Effector CD4-positive, alpha-beta T cell (primary cell): ENCODE measurements around the gene CA5A.
"Not testable (repeated sequence)": the region's sequence is repeated elsewhere in the genome, so short reads cannot be mapped to it uniquely, and the experiment has no call there.

Experiments used
- DNase-seq: peaks from one replicate; pipeline ENCODE4 v3.0.0-alpha.2; 2020

CA5A gene

DNA sequence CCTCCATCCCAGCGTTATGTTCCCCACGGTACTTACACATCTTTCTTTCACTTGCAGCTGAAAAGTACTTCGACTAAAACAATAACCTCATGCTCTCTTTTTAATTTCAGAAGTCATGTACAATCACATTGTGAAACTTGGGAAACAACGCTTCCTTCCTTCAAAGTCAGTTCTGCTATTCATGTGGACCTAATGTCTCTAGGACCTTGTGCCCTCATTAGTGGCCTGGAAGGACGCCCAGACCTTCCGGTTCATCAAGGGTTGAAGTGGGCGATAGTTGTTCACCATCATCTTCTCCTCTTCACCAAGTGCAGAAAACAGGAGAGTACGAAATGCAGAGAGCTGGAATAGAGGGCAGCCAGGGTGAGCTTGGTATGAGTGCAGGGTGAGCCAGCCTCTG is 48.4 kb downstream of the CA5A start:
- DNase-seq = not testable (repeated sequence)

DNA sequence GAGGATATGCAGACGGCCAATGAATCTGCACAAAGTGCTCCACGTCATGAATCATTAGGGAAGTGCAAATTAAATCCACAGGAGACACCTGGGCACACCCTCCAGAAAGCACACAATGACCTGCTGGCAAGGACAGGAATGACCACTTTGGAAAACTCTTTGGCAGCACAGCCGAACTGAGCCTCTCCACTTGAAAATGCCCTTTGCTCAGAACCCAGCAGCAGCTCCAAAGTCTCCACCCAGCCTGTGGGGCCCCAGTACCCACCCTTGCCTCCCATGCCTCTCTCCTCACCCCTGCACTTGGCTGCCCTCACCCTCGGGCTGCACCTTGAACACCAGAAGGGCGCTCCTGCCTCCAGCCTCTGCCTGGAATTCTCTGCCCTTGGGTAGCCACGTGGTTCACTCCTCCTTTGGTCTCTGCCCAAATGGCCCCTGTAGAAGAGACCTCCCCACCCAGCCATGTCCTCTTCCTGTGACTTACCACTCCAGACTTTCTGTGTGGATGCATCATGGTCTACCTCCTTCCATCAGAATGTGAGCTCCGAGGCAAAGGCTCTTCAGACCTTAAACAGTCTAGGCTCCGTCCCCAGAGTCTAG is 50.9 kb downstream of the CA5A start:
- not testable (repeated sequence) for DNase-seq

DNA sequence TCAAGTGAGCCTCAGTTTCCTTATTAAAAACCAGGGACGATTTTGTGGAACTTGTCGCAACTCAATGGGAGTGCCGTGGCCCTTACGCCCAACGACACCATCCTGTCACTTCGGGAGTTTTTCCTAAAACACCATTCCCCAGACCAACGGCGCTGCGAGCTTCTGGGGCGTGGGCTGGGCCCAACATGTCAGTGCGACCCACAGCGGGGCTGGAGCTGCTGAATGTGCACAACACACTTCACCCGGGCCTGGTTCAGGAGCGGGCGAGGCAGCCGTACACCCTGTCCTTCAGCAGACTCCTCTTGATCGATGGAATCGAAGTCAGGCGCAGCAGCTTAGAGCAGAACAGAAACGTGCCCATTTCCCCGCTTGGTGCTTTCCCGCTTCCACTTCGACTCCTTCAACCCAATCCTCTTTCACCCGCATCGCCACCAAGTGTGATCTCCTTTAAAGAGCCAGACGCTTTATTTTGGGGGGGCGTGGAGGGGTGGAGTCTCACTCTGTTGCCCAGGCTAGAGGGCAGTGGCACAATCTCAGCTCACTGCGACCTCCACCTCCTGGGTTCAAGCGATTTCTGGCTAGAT is 53.8 kb downstream of the CA5A start:
- no peak for DNase-seq

DNA sequence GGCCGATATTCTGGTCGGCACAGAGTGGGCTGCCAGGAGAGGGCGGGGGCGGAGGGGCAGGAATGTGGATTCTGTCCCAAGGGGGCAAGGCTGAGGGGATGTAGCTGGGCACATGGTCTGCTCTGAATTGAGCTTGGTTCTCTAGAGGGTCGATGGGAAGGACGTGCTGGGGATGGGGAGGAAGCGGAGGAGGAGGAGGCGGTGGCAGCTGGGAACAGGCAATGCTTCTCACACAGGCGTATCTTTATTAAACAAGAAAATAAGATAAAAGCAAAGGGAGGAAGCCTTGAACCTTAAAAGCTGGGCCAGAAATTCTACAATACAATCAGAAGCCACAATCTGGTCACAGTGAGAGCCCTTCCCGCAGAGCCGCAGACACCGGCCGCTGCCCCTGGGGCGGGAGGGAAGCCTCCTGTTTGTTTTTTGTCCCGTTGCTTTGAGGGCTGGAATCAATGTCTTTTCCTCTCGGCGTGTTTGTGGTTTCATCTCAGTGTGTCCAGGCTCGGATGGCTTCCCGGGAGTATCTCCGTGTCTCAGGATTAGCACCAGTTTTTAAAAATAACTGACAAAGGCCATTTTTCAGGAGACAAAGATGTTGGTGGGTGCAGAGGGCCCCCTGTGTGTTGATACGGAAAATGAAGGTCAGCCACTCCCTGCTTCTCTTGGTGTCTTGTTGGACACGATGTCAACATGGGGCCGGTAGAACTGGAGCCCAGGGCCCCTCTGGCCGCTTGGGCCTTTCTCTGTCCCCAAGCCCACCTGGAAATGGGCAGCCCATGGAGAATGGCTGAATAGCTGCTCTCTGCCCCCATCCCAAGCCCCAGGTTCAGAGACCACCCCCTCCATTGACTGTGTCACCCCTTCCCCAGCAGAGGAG is 54.8 kb downstream of the CA5A start:
- DNase-seq = no peak

DNA sequence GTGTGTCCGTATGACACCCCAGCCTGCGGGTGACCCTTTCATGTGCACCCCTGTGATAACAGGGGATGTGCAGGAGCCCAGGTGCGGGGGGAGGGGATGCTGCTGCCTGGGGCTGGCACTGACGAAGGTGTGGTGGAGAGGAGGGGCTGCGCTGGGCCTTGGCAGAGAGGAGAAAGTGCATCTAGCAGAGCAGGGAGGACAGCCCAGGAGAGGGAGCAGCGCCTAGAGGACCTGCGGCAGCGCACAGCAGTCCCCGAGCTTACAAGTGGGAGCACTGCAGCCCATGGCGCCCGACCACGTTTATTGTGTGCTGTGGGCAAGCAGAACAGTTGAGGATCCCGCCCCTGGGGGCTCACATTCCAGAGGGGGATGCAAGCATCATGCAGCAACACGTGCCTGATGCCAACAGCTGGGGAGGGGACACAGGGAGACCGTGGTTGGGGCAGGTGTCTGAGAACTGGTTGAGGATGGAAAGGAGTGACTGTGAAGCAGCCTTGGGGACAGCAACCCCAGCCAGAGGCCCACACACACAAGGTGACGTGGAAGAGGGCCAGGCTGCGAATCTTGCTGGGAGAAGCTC is 56.1 kb downstream of the CA5A start:
- no peak for DNase-seq

DNA sequence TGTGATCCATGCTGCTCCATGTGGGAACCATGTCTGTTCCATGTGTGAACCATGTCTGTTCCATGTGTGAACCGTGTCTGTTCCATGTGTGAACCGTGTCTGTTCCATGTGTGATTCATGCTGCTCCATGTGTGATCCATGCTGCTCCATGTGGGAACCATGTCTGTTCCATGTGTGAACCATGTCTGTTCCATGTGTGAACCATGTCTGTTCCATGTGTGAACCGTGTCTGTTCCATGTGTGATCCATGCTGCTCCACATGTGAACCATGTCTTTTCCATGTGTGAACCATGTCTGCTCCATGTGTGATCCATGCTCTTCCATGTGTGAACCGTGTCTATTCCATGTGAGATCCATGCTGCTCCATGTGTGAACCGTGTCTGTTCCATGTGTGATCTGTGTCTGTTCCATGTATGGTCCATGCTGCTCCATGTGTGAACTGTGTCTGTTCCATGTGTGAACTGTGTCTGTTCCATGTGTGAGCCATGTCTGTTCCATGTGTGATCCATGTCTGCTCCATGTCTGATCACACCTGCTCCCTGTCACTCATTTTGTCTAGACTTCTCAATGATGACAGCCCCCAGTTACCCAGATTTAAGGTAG is 56.8 kb downstream of the CA5A start:
- DNase-seq = not testable (repeated sequence)

DNA sequence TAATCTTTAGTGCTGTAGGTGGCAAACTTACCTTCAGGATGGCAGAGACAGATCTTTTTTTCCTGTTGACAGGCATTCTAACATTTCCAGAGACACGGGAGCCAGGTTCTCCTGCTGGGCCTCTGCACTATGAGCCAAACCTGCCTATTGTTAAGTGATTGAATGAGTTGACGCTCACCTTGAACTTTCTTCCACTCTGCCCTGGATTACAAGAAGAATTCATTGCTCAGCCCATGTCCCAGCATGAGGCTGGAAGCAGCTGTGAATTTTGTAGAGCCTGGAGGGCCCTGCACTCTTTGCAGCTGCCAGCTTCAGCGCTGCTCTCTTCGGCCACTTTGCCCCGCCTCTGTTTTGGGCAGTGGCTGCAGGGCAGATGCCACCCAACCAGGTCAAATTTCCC is 57.6 kb downstream of the CA5A start:
- DNase-seq = no peak

DNA sequence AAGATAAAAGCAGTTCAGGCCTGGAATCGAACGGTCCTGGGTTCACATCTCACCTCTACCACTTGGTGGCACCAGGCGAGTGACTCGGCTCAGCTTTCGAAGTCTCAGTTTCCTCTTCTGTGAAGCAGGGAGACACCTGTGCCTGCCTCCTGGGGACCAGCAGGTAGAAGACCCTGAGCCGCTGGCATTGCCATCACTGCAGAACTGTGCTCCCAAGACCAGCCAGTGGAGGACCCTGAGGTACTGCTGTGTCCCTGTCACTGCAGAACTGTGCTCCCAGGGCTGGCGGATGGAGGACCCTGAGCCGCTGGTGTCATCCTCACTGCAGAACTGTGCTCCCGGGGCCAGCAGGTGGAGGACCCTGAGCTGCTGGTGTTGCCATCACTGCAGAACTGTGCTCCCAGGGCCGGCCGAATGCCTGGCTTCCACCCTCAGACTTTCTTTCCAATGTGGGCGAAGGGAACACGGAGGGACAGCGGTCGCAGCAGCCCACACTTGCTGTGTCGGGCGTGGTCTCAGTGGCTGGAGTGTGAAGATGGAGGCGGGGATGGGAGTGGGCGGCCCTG is 58.3 kb downstream of the CA5A start:
- DNase-seq = no peak

DNA sequence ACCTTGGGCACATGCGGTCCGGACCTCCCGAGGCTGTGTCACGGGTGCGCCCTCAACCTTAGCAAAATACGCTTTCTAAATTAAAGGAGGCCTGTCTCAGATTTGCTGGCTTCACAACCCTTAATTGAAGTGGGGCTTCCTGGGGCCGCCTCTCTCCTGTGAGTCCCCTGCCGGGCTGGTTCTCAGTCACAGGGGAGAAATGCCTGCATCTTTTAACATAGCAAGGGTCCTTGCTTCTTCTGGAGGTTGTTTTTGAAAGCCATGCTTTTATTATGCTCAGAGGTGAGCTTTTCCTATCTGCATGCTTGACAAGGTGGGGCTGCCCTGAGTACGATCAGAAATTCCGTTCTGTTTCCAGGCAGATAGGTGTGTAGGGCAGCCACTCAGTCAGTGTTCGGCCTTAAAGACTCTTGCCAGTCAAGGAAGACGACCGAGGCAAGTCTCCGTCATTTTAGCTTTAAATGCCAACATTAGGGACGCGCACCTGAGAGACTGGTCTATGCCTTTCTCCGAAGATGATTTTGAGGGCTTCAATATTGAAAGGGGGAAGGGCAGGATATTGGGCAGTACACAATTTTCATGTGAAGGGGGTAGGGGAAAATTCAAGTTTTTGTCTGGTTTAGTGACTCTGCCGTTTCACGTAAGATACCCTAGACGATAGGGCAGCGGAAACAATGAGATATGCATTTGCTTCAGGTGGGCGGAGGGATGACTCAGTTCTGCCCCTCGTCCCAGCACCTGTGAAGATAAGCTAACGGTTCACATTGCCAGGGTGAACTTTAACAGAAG is 61.5 kb downstream of the CA5A start:
- DNase-seq = no peak

DNA sequence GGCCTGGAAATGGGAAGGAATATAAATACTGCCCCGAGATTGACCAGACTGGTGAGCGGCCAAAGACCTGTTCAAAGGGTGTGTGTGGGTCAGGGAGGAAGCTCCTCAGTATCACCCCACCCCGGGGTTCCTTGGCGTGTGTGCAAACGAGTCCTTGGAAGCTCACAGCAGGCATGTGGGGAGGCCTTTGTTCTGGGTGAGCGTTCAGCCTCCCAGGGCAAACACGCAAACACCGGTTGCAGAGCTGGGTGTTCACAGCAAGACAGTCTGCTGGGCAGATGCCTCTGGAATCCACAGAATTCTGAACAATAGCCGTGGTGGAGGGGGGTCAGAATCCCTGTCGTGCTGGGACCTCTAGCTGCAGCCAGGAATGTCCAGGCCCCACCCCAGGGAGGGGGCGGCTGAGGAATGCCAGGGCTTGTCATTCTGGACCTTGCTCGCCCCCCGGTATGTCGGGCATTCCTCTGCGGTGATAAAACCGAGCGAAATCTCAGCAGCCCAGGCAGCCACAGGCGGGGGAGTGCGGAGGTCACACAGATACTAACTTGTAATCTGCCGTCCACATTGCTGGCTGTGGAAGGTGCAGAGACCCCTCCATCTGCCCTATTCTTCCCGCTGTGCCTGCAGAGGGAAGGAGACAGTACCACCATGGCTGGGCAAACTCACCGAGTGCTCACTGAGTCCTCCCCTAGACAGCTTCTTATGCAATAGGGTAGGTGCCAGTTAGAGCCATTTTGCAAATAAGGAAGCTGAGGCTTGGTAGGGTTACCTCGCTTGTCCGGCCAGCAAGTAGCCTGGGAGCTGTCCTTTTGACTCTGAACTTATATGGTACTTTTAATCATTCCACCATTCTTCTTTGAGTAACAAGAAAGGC is 65.7 kb downstream of the CA5A start:
- not testable (repeated sequence) for DNase-seq

DNA sequence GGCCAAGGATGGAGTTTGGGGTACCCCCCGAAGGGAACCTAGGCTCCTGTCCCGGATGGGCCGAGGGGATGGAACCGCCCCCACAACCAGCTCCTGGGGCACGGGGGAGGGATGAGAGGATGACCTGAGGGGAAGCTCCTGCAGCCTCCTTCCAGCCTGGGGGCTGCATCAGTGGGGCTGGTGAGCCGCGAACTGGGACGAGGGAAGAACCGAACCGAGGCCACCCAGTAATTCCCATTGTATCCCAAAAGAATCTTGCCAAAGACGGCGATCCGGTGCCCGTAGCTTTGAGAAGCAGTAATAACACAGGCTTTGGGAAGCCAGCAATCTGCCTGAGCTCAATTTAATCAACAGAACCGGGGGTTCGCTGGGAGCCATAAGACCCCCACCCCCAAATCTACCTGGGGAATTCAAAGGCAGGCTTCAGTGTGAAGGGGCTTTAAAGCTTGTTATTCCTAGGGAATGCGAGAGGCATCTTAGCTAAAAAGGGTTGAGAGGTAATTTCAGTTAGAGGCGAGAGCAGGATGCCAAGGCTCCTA is 66.4 kb downstream of the CA5A start:
- not testable (repeated sequence) for DNase-seq

DNA sequence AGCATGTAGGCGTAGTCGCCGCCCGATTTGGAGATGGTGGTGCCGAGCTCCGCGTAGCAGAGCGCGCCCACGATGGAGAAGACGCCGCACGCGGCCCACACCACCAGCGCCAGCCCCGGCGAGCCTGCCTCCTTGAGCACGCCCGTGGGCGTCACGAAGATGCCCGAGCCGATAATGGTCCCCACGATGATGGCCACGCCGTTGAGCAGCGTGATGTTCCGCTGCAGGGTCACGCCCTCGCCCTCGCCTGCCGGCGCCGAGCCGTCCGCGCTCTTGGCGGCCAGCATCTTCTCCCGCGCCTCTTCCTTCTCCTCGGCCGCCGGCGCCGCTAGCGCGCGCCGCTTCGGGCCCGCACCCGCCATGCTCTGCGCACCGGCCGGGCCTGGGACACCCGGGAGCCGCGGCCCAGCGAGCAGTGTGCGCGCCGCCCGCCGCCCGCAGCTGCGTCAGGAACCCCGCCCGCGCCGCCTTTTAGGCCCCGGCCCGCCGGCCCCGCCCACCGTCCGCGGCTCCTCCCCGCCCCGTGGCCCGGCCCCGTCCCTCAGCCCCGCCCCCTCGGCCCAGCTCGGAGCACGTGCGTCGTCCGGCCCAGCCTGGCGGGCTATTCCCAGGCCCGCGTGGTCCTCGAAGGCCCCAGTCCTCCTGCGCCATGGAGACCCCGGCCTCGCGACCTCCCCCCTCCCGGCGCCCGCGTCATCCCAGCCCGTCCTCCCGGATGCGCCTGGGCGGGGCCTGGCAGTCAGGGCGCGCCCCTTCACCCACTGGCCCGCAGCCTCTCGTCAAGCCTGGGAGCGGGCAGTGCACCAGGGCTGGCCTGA is 67.1 kb downstream of the CA5A start, which contains the start of gene SLC7A5:
Gene SLC7A5, minus strand, starts transcription at position 447 of the 818 bp plus-strand sequence. Its CDS starts 85 bp downstream, at position 362.
- DNase-seq = peak; percentile 79

DNA sequence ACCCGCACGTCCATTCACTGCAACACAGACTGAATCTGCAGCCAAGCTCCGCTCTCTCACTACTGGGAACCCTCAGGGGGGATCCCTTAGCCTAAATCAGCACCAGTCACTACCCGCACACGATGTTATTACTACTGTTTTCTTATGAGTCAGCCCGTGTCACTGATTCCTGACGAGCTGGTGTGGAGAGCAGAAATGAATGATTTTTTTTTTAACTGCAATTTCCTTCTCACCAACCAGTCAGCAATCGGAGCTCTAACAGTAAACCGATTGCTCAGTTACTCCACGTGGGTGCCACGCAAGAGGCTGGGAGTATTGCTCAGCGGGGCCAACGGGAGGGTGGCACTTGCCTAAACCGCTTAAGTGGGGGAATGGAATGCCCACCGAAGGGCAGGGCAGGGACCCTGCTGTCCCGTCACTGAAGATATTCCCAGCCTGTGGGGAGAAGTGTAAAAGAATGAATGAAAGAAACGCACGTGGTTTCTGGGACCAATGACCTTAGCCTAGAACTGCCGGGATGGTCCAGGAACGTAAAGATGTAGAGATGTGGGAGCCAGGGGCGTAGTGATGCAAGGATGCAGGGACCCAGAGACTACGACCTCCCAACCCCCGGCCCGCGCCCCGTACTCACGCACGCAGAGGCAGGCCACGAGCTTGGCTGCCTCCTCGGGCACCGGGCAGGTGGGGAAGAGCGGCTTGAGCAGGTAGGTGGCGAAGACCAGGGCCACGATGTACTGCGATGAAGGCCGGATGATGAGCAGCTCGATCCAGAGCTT is 67.9 kb downstream of the CA5A start:
- peak; percentile 66 for DNase-seq

DNA sequence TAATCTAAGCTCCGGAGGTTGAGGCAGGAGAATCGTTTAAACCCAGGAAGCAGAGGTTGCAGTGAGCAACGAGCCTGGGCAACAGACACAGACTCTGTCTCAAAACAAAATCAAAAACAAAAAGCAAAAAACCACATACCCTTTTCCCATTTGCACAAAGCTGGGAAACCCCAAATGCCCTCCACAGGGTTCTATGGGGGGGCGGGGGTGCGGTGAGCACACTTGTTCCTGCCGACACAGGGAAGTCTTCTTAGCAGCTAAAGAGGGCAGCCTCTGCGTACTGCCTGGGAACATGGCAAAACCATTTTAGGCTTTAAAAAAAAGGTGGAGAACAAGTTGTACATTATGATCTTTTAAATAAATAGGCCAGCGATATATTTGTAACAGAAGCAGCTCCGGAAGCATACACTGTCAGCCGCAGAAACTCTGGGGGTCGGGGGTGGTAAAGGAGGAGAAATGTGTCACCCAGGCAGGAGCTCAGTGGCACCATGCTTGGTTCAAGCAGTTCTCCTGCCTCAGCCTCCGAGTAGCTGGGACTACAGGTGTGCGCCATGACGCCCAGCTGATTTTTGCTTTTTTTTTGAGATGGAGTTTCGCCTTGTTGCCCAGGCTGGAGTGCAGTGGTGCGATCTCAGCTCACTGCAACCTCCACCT is 70.3 kb downstream of the CA5A start:
- peak; percentile 59 for DNase-seq

DNA sequence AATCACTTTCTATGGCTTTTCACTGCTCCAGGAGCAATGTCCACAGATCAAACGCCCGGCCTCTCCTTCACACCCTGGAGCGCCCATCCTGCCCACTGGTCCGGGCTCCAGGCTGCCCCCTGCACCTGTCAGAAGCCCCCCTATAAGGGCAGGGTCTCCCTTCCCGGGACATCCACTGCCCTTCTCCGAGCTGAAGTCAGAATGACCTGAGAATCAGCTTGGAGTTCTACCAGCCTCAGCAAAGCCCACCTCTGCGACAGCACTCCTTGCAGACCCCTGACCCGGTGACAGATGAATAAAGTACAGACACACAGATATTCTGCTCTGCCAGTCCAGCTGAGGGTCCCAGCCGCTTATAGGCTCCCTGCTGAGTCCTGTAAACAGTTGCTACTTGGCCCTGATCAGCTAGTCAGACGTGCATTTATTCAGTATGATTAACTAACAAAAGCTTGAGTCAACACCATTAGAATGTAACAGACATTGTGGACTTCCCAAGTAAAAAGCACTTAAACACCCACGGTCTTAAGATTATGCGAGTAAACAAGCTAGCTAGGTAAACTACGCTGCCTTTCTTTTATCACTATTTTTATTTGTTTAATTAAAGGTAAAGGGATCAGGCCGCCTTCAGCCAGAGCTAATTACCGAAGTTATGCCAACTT is 71.9 kb downstream of the CA5A start:
- DNase-seq = no peak

DNA sequence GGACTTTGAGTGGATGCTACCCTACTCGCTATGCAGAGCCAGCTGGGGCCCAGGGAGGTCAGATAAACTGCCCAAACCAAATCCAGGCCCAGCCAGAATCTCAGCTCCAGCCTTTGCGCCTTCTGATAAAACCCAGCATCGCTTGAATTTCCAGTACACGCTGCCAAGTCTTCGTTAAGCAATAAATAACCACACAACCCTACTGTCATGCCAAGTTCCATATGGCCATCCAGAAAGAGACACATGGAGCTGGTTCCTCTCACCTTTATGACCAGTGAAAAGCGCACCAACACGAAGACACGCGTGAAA is 73.0 kb downstream of the CA5A start:
- DNase-seq = not testable (repeated sequence)

DNA sequence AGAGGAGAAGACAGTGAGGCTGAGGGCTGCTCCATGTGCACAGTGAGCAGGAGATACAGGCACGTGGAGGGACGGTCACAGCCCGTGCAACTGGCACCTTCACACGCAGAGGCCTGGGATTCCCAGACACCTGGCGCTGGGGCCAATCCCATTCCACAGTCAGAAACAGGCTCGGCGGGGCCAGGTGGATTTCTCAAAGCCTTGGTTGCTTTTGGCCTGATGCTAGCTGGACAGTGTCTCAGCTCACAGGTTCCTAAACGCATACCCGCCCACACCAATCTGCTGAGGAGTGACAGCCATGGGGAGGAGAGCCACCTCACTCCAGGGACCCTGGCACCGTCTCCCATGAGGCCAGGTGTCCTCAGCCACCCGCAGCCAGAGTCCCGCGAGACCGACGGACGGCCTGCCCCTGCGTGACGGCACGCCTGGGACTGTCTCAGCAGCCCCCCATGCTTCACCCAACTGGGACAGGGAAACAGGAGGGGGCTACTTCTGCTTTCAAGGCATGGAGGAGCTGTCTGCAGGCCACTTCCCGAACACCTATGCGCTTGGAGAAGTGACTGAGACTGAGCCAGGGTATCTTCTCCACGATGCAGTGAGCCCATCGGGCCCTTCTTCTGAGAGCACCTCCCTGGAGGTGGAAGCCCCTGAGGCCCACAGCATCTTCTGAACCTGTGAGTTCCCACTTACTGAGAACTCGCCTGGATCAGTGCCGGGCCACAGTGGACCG is 73.6 kb downstream of the CA5A start:
- not testable (repeated sequence) for DNase-seq
